GM12864 (cell line): Measurements from ENCODE around the gene COPS6.

ENCODE experiments used
- DNase-seq: peaks from one replicate; pipeline ENCODE4 v3.0.0-alpha.2; 2011; ENCODE audit warnings: low read depth
- H3K4me3 ChIP-seq: 2 replicates; pipeline ENCODE4 v1.5.1; 2011; ENCODE audit warnings: mild to moderate bottlenecking, low read depth, low read length, control low read depth
- CTCF ChIP-seq: IDR thresholded peaks from 2 replicates; pipeline ENCODE4 v1.5.1; 2011; ENCODE audit warnings: low read depth, mild to moderate bottlenecking, moderate library complexity, low read length, control low read depth, inconsistent platforms; ENCODE audit errors: missing control alignments

Gene COPS6

GRCh38 chr7:100107890-100108289 is 19.1 kb downstream of the COPS6 start:
- DNase-seq = no peak
- TF ChIP-seq CTCF = no peak
- H3K4me3 ChIP-seq = no peak overlapping the region

GRCh38 chr7:100109521-100110163 is 20.9 kb downstream of the COPS6 start:
- no peak for DNase-seq
- no peak overlapping the region for H3K4me3 ChIP-seq
- TF ChIP-seq CTCF = no peak

- no peak overlapping the region for H3K4me3 ChIP-seq
- TF ChIP-seq CTCF = no peak
- DNase-seq = no peak
Observed at GRCh38 chr7:100111156-100111555, 22.4 kb downstream of the COPS6 start.

GRCh38 chr7:100111914-100112313 is 23.1 kb downstream of the COPS6 start:
- no peak overlapping the region for H3K4me3 ChIP-seq
- peak; percentile 5 for TF ChIP-seq CTCF
- DNase-seq = no peak

GRCh38 chr7:100115026-100115425 is 26.3 kb downstream of the COPS6 start:
- DNase-seq = no peak
- TF ChIP-seq CTCF = no peak
- no peak overlapping the region for H3K4me3 ChIP-seq

- peak overlapping the region; percentile 71 for H3K4me3 ChIP-seq
- DNase-seq = no peak
- no peak for TF ChIP-seq CTCF
Observed at GRCh38 chr7:100118388-100119071, 29.8 kb downstream of the COPS6 start.
